ENCODE measurements around the gene LRRC47. TPM values are rescaled to one million over a fixed set of nuclear protein-coding genes. Genes with fewer than 3 reads are reported as not detected.
"Not testable (repeated sequence)": the region's sequence is repeated elsewhere in the genome, so short reads cannot be mapped to it uniquely, and the experiment has no call there.

The LRRC47 gene
- total RNA-seq, 1 donor from 2014 or later: 57.0 TPM

DNA sequence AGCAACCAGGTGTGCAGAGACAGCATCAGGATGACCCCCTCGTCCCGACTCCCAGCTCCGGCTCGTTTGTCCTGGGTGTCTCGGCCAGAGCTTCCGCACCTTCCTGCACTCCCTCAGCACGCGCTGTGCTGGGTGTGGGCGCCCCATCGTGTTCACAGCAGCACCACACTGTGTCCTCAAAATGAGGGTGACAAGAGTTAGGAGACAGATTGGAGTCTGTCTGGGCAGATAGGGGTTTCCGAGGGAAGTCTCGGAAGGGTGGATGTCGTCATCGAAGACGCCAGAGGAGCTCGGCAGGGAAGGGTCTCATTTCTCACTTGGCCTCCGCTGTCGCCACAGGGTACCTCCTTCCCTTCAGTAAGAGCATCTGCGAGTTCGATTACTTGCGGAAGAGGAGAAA, 39.9 kb downstream of the LRRC47 start:
- Mint-ChIP-seq H3K36me3 (ENCODE audit: insufficient read depth) (no peaks in the 10 kb centered on the region), H3K4me3 (ENCODE audit: low read depth) (no peak overlapping the region), H3K4me1 (ENCODE audit: low read depth) (no peaks in the 10 kb centered on the region), H3K27ac (no peak overlapping the region), H3K9me3 (ENCODE audit: low read depth) (peaks cover 5% of the 10 kb centered on the region), H3K27me3 (peaks cover 39% of the 10 kb centered on the region)
- TF ChIP-seq, protein P1, sequence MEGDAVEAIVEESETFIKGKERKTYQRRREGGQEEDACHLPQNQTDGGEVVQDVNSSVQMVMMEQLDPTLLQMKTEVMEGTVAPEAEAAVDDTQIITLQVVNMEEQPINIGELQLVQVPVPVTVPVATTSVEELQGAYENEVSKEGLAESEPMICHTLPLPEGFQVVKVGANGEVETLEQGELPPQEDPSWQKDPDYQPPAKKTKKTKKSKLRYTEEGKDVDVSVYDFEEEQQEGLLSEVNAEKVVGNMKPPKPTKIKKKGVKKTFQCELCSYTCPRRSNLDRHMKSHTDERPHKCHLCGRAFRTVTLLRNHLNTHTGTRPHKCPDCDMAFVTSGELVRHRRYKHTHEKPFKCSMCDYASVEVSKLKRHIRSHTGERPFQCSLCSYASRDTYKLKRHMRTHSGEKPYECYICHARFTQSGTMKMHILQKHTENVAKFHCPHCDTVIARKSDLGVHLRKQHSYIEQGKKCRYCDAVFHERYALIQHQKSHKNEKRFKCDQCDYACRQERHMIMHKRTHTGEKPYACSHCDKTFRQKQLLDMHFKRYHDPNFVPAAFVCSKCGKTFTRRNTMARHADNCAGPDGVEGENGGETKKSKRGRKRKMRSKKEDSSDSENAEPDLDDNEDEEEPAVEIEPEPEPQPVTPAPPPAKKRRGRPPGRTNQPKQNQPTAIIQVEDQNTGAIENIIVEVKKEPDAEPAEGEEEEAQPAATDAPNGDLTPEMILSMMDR (IDR thresholded peaks at IDR 0.05; ENCODE audit: unreplicated experiment): no peak
- no peak for DNase-seq (ENCODE audit: low spot score, unreplicated experiment)

DNA sequence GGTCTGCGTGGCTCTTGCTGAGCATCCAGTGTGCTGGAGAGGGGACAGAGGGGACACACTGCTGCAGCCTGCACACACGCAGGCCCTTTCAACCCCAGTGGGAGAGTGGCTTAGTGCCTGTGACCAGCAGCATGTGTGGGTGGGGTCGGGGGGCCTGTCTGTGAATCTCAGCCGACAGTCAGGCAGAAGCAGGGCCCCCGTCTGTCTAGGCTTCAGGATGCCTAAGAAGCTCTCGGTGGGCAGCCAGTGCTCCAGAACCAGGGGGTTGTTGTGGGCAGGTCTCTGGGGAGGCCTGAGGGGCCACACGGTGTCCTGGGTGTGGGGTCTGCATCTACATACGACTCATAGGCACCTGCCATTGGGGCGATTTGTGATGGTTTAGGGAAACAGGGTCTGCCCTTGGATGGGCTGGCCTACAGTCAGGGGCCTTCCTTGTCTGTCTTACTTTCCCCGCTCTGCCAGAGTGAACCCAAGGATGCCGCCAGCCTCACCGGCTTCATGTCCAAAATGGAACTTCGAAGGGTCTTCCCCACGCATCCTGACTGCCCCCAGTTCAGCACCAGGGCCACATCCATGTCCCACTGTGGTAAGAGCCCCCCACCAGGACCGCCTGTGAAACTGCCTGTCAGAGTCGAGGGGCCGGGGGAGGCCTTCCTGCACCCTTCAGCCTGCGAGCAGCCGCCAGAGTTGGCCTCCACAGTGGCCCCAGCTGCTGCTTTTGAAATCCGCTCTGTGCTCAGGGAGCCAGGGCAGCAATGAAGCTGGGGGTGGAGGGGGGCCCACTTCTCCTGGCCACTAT, 42.4 kb downstream of the LRRC47 start:
- TF ChIP-seq, protein P1 (IDR thresholded peaks at IDR 0.05; ENCODE audit: unreplicated experiment): no peak
- no peaks in the 10 kb centered on the region for H3K9me3 Mint-ChIP-seq (ENCODE audit: low read depth)

DNA sequence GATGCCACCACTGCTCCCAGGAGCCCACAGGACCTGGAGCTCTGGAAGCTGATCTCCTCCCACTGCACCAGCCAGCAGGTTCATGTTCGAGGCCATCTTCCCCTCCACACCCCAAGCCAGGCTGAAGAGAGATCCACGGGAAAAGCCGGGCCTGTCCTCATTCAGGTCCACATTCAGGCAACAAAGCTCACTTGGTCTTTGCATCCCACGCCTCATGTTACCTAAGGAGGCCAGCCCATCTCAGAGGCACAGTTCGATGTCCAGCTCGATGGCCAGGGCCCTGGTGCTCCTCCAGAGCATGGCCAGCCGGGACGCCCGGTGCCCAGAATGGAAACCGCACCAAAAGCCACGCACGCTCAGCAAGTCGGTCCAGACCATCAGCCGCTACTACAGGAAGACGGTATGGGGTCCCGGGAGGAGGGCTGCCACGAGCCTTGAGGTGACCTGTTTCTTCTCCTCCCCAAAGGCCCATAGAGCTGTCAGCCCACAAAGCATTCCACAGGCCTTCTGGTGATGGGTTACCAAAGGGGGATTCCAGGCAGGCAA, 43.8 kb downstream of the LRRC47 start, which contains the start of gene CCDC27:
CCDC27 (plus strand) TSS at position 51 of the 546 bp plus-strand sequence; CDS start at position 83, 32 bp downstream.
- DNase-seq (ENCODE audit: low spot score, unreplicated experiment): no peak
- H3K36me3 Mint-ChIP-seq (ENCODE audit: insufficient read depth): no peaks in the 10 kb centered on the region
- H3K9me3 Mint-ChIP-seq (ENCODE audit: low read depth): no peaks in the 10 kb centered on the region

More for the DNA sequence above, 42.4 kb downstream of the LRRC47 start:
- Mint-ChIP-seq H3K27me3 (peaks cover 39% of the 10 kb centered on the region), H3K4me3 (ENCODE audit: low read depth) (no peak overlapping the region), H3K36me3 (ENCODE audit: insufficient read depth) (no peaks in the 10 kb centered on the region), H3K27ac (no peak overlapping the region), H3K4me1 (ENCODE audit: low read depth) (peaks cover 5% of the 10 kb centered on the region)
- DNase-seq (ENCODE audit: low spot score, unreplicated experiment): no peak

DNA sequence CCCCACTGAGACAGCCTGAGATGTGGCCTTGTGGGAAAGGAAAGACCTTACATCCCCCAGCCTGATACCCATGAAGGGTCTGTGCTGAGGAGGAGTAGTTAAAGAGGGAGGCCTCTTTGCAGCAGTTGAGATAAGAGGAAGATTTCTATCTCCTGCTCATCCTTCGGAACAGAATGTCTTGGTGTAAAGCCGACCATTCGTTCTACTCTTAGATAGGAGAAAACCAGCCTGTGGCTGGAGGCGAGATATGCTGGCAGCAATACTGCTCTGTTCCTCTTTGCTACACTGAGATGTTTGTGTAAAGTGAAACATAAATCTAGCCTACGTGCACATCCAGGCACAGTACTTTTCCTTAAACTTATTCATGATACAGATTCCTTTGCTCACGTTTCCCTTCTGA, 45.6 kb downstream of the LRRC47 start:
- H3K4me3 Mint-ChIP-seq (ENCODE audit: low read depth): no peak overlapping the region

More for the DNA sequence above, 43.8 kb downstream of the LRRC47 start, which contains the start of gene CCDC27:
- H3K27ac Mint-ChIP-seq: no peak within 1 kb of the TSS
- peaks cover 5% of the 10 kb centered on the region for H3K4me1 Mint-ChIP-seq (ENCODE audit: low read depth)
- TF ChIP-seq, protein P1 (IDR thresholded peaks at IDR 0.05; ENCODE audit: unreplicated experiment): no peak
- no peak within 1 kb of the TSS for H3K4me3 Mint-ChIP-seq (ENCODE audit: low read depth)
- peaks cover 39% of the 10 kb centered on the region for H3K27me3 Mint-ChIP-seq

DNA sequence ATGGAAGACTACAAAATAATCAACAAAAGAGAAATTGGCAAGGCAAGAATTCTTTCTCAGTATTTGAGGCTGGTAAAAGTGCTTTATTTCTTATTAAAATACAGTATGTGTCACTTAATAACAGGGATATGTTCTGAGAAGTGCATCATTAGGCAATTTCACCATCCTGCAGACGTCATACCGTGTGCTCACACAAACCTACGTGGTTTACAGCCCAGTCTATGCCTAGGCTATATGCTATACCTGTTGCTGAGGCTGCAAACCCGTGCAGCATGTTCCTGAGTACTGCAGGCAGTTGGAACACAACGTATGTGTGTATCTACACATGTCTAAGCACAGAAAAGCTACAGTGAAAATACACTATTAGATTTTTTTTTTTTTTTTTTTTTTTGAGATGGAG, 46.8 kb downstream of the LRRC47 start:
- H3K27ac Mint-ChIP-seq: no peak overlapping the region
- H3K9me3 Mint-ChIP-seq (ENCODE audit: low read depth): no peaks in the 10 kb centered on the region
- H3K4me1 Mint-ChIP-seq (ENCODE audit: low read depth): peaks cover 21% of the 10 kb centered on the region
- peaks cover 23% of the 10 kb centered on the region for H3K27me3 Mint-ChIP-seq
- no peak overlapping the region for H3K4me3 Mint-ChIP-seq (ENCODE audit: low read depth)
- DNase-seq (ENCODE audit: low spot score, unreplicated experiment): no peak
- H3K36me3 Mint-ChIP-seq (ENCODE audit: insufficient read depth): no peaks in the 10 kb centered on the region
- TF ChIP-seq, protein P1 (IDR thresholded peaks at IDR 0.05; ENCODE audit: unreplicated experiment): no peak

More for the DNA sequence above, 45.6 kb downstream of the LRRC47 start:
- Mint-ChIP-seq H3K4me1 (ENCODE audit: low read depth) (peaks cover 12% of the 10 kb centered on the region), H3K27ac (no peak overlapping the region), H3K36me3 (ENCODE audit: insufficient read depth) (no peaks in the 10 kb centered on the region), H3K27me3 (peaks cover 29% of the 10 kb centered on the region), H3K9me3 (ENCODE audit: low read depth) (no peaks in the 10 kb centered on the region)
- TF ChIP-seq, protein P1 (IDR thresholded peaks at IDR 0.05; ENCODE audit: unreplicated experiment): no peak
- no peak for DNase-seq (ENCODE audit: low spot score, unreplicated experiment)

DNA sequence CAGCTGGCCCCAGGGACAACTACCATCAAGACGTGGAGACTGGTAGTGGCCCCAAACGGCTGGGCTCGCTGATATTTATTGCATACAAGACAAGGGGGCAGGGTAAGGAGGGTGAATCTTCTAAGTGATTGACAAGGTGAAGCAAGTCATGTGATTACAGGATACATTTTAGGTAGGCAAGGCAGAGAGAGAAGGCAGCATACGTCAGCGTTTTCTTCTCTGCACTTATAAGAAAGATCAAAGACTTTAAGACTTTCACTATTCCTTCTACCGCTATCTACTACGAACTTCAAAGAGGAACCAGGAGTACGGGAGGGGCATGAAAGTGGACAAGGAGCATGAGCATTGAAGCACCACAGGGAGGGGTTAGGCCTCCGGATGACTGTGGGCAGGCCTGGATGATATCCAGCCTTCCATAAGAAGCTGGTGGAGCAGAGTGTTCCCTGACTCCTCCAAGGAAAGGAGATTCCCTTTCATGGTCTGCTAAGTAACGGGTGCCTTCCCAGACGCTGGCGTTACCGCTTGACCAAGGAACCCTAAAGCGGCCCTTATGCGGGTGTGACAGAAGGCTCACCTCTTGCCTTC, 47.9 kb downstream of the LRRC47 start:
- Mint-ChIP-seq H3K4me3 (ENCODE audit: low read depth) (peak overlapping the region; percentile 65), H3K27me3 (peaks cover 23% of the 10 kb centered on the region), H3K4me1 (ENCODE audit: low read depth) (peaks cover 21% of the 10 kb centered on the region)
- H3K36me3 Mint-ChIP-seq (ENCODE audit: insufficient read depth); DNase-seq (ENCODE audit: low spot score, unreplicated experiment); H3K27ac Mint-ChIP-seq; H3K9me3 Mint-ChIP-seq (ENCODE audit: low read depth): not testable (repeated sequence)
